Activated T-helper 1 cell treated with anti-CD3 and anti-CD28 coated beads, Interleukin-12 subunit alpha, Interleukin-12 subunit beta, Interleukin-2, Interleukin-4 antibody, amounts not matched to agents 30 ng/mL and 10 ng/mL and 1 ng/mL, durations not matched to agents 14 hours and 24 hours and 36 hours (primary cell): ENCODE results near the gene PLAU. TPM values are rescaled to one million over a fixed set of nuclear protein-coding genes. Genes with fewer than 3 reads are reported as not detected.
"Not testable (repeated sequence)": the region's sequence is repeated elsewhere in the genome, so short reads cannot be mapped to it uniquely, and the experiment has no call there.

Experiments
- DNase-seq: peaks from one replicate; pipeline ENCODE4 v3.0.0; 2021; ENCODE audit warnings: low spot score
- H3K27ac Mint-ChIP-seq: one replicate; pipeline ENCODE4 v1.8.0; 2021; ENCODE audit warnings: mild to moderate bottlenecking, mixed read lengths
- H3K27me3 Mint-ChIP-seq: one replicate; pipeline ENCODE4 v1.8.0; 2022; ENCODE audit warnings: mild to moderate bottlenecking, moderate library complexity, mixed read lengths; ENCODE audit not compliant: insufficient read depth
- H3K36me3 Mint-ChIP-seq: one replicate; pipeline ENCODE4 v1.8.0; 2021; ENCODE audit warnings: low read depth, mixed read lengths
- H3K4me1 Mint-ChIP-seq: one replicate; pipeline ENCODE4 v1.8.0; 2021; ENCODE audit warnings: low read depth, mixed read lengths
- H3K4me3 Mint-ChIP-seq: one replicate; pipeline ENCODE4 v1.8.0; 2021; ENCODE audit warnings: mild to moderate bottlenecking, moderate library complexity, mixed read lengths
- H3K9me3 Mint-ChIP-seq: one replicate; pipeline ENCODE4 v1.8.0; 2021; ENCODE audit warnings: mixed read lengths
- intact Hi-C: fragments of 100-400 bp; cut with micrococcal nuclease; formaldehyde crosslinking; loops from one replicate; pipeline ENCODE4 v1.15.1; 2024
- total RNA-seq: library from RNA; stranded (reverse); gene quantifications from 2 replicates; pipeline ENCODE4 v1.2.3, GENCODE V29; 2022

Gene PLAU
- total RNA-seq, 1 donor from 2014 or later, result 0.60 TPM

DNA sequence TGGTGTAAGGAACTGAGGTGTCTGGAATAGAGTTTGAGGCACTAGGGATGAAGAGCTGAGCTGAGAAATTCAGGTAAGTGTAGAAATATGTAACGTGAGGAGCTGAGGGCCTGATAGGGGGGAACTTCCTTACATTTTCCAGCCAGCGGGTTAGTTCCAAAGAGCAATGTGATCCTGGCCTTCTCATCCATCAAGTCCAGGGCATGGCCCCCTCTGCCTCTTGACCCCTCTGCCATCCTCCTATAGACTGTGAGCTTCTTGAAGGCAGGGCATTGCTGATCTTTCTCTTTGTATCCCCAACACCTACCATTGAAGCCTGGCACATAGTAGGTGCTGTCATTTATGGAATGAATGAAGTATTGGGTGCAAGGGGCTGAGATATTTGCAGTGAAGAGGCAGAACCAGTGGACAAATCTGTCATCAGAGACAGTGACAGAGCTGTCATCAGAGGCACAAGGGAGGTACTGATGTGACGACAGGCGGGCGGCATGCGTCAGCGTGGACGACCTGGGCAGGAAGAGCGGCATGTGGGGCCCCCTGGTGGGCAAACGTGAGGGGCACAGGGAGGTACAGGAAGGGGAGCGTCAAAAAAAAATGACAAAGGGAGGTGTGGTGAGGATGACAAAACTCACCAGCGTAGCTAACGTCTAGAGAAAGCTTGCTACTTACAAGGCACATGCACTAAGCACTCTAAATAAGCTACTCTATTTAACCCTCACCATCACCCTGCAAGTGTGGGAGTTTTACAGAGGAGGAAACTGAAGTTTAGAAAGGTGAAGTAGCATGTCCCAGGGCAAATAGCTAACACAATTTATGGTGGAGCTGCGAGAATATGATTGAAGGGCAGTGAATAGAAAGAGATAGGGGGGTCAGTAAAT, 31.4 kb upstream of the PLAU start:
- Mint-ChIP-seq H3K27me3 (peaks cover 16% of the 10 kb centered on the region), H3K36me3 (no peaks in the 10 kb centered on the region), H3K4me3 (no peak overlapping the region), H3K27ac (peak overlapping the region; percentile 53), H3K9me3 (no peaks in the 10 kb centered on the region), H3K4me1 (peaks cover 53% of the 10 kb centered on the region)
- DNase-seq, result peak; percentile 90
- intact Hi-C loops, result loop anchor here (1.0 to 10.0 kb wide), 10 partner anchors 30 to 1355 kb away; partner anchors contain the start of genes COMTD1, SEC24C, VCL and ZSWIM8

DNA sequence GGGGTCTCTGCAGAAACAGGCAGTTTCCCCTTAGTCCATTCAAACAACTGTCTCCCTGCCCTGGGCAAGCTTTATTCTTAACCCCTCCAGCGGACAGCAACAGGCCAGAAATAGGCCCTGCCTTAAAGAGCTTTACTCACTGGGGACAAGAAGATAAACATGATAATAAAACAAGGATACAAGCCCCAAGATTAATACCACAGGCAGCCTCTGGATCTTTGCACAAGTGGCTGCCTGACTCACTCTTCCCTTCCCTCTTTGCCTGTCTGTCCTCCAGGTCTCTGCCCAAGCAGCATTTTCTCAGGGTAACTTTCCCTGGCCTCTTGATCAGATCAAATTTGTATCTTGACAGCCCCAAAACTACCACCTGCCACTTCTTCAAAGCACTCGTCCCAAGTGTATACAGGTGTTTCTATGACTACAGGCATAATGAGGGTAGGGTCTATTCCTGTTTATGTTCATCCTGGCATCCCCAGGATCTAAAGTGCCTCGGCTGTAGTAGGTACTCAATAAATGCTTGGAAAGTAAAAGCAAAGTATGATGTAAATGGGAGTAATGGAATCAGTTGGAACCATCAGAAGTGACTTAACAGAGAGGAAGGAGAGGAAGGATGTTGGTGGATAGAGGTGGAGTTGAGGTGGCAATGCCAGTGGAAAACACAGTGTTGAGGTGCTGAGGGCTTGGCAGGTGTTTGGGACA, 29.6 kb upstream of the PLAU start:
- Mint-ChIP-seq H3K4me3 (no peak overlapping the region), H3K9me3 (no peaks in the 10 kb centered on the region), H3K27me3 (peaks cover 16% of the 10 kb centered on the region)

DNA sequence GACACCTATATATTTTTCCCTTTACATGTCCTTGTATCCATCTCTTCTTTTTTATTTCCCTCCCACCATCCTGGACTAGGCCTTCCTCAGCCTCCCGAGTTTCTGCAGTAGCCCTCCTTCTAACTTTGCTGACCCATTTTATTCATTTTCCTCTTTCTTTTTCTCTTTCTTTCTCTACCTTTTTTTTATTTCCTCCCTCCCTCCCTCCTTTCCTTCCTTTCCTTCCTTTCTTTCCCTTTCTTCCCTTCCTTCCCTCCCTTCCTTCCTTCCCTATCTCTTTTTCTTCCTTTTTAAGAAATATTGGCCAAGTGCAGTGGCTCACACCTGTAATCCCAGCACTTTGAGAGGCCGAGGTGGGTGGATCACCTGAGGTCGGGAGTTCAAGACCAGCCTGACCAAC, 26.9 kb upstream of the PLAU start:
- H3K4me3 Mint-ChIP-seq, result no peak overlapping the region
- intact Hi-C loops, result no loop called here
- H3K27me3 Mint-ChIP-seq, result peaks cover 9% of the 10 kb centered on the region
- DNase-seq, result no peak
- no peak overlapping the region for H3K27ac Mint-ChIP-seq
- no peaks in the 10 kb centered on the region for H3K9me3 Mint-ChIP-seq
- peaks cover 42% of the 10 kb centered on the region for H3K4me1 Mint-ChIP-seq
- no peaks in the 10 kb centered on the region for H3K36me3 Mint-ChIP-seq

More for the DNA sequence above, 29.6 kb upstream of the PLAU start:
- Mint-ChIP-seq H3K27ac (no peak overlapping the region), H3K4me1 (peaks cover 47% of the 10 kb centered on the region), H3K36me3 (no peaks in the 10 kb centered on the region)
- intact Hi-C loops, result no loop called here
- no peak for DNase-seq

DNA sequence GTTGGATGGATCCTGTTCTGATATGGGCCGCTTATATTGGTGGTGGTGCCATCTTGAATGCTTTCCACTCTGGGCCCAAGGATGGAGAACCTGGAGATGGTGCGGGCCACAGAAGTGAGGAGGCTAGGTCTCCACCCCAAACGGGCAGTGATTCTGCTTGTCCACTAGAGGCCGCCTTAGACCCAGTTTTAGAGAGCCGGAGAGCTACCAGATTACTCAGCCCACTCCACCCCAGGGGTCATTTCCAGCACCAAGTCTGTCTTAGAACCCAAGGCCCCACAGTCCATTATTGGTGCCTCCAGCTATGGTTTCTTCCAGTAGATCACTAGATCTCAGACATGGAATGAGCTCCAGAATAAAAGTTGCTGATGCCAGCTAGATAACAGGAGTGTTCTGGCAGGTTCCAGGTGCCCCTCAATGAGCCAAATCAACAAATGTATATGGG, 24.8 kb upstream of the PLAU start:
- H3K27ac Mint-ChIP-seq, result no peak overlapping the region

DNA sequence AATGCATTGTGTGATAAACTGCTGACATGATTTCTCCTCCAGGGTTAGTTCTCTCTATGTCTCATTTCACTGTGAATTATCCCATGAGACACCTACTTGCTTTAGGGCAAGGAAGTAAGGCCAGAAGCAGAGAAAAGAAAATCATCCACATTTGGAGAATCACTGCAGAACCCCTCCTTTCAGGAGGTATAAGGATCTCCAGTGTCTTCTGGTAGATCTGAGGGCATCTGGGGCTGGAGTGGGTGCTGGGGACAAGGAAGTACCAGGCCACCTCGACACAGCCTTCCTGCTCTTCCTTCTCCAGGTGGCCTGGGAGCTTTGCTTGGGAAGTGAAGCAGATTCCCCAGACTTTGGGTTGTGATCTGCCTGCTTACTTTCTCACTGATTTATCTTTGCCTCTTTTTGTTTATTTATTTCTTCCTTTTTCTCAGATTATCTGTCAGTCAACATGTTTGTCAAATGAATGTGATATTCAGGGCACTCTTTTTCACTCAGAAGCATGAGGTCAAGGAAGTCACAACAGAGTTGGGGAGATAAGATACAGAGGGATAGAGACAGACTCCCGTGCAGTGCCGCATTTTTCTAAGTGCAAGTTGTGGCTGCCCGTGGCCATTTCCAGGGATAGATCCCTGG, 24.2 kb upstream of the PLAU start:
- H3K9me3 Mint-ChIP-seq, result no peaks in the 10 kb centered on the region
- no peaks in the 10 kb centered on the region for H3K36me3 Mint-ChIP-seq
- peaks cover 4% of the 10 kb centered on the region for H3K27me3 Mint-ChIP-seq
- H3K4me1 Mint-ChIP-seq, result peaks cover 23% of the 10 kb centered on the region
- no peak overlapping the region for H3K4me3 Mint-ChIP-seq
- intact Hi-C loops, result loop anchor here (1.0 to 2.0 kb wide), 7 partner anchors 22 to 348 kb away; no protein-coding TSS in a partner anchor
- DNase-seq, result no peak
- H3K27ac Mint-ChIP-seq, result no peak overlapping the region

More for the DNA sequence above, 24.8 kb upstream of the PLAU start:
- Mint-ChIP-seq H3K4me3 (no peak overlapping the region), H3K4me1 (peaks cover 28% of the 10 kb centered on the region), H3K36me3 (no peaks in the 10 kb centered on the region), H3K9me3 (no peaks in the 10 kb centered on the region), H3K27me3 (peaks cover 7% of the 10 kb centered on the region)
- DNase-seq, result peak; percentile 49
- intact Hi-C loops, result loop anchor here (1.0 to 2.0 kb wide), 7 partner anchors 23 to 348 kb away; no protein-coding TSS in a partner anchor

DNA sequence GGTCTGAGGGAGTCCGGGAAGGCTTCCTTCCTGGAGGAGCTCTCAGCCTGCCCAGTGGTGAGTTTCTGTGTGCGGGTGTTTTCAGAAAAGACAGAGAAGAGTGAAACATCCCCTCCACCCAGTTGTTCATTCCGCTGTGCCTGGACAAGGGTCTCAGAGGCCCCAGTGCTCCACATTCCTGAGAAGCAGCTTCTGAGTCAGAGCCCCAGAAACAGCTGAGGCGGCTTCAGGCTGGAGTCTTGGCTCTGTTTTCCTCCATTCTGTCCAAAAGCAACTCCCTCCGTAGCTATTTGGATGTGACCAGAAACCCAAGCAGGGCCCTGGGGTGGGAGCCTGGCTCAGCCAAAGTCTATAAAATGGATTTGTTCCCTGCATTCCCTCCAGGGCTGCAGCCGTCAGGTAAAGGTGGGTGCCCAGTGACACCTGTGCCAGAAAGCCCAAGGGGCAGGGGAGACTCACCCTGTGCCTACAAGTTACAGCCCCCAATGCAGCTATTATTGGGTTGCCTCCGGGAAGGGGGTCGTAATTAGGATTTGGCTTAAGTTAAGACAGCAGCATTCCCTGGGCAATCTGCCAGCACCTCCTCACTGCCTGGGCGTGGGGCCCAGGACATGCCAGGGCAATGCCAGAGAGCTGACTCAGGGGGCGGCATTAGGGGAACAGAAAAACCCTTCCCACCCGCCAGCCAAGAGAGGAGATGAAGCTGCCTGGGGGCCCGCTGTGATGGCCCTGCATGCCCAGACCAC, 23.5 kb upstream of the PLAU start:
- Mint-ChIP-seq H3K4me1 (peaks cover 23% of the 10 kb centered on the region), H3K4me3 (no peak overlapping the region), H3K27ac (no peak overlapping the region), H3K36me3 (no peaks in the 10 kb centered on the region), H3K9me3 (no peaks in the 10 kb centered on the region), H3K27me3 (peaks cover 4% of the 10 kb centered on the region)
- DNase-seq, result no peak
- intact Hi-C loops, result loop anchor here (2.0 kb wide), 2 partner anchors 21 to 169 kb away; no protein-coding TSS in a partner anchor

DNA sequence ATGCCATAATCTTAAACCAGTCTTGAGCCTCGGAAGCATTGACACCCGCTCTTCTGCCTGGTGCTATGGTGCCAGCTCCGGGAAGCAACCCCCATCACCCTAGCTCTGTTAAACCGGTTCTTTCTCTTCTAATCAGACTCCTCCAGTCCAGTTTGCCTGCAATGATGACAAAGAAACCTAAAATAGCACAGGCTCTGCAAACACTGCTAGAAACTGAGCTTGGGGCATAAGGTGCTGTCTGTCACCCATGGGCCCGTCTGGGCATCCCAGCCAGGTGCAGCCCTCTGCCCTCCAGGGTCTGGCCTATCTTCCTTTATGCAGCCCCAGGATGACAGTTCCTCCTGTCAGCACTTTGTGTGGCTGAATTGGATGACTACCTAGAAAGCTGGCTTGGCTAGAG, 22.4 kb upstream of the PLAU start:
- Mint-ChIP-seq H3K9me3 (no peaks in the 10 kb centered on the region), H3K4me1 (peaks cover 23% of the 10 kb centered on the region), H3K27ac (no peak overlapping the region), H3K36me3 (no peaks in the 10 kb centered on the region), H3K27me3 (peaks cover 6% of the 10 kb centered on the region), H3K4me3 (no peak overlapping the region)
- intact Hi-C loops, result no loop called here
- no peak for DNase-seq

DNA sequence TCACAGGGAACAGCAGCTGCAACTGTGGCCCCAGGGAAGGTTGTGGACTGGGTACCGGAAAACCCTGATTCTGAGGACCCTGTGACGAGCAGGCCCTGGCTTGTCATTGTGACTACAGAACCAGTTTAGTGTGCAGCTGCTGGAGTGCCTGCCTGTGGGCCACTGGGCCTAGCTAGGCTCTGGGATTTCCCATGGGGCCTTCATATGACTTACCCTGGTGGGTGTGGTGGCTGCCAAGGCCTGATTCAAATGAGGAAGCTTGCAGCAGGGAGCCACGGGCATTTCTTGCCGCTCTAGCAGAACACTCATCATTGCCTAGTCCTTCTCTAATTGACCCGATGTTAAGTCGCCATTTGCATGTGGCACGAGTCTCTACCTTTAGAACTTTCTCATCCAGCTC, 21.9 kb upstream of the PLAU start:
- Mint-ChIP-seq H3K27ac (no peak overlapping the region), H3K4me1 (peaks cover 25% of the 10 kb centered on the region), H3K4me3 (no peak overlapping the region), H3K9me3 (no peaks in the 10 kb centered on the region), H3K27me3 (peaks cover 5% of the 10 kb centered on the region), H3K36me3 (no peaks in the 10 kb centered on the region)
- DNase-seq, result no peak
- intact Hi-C loops, result no loop called here

DNA sequence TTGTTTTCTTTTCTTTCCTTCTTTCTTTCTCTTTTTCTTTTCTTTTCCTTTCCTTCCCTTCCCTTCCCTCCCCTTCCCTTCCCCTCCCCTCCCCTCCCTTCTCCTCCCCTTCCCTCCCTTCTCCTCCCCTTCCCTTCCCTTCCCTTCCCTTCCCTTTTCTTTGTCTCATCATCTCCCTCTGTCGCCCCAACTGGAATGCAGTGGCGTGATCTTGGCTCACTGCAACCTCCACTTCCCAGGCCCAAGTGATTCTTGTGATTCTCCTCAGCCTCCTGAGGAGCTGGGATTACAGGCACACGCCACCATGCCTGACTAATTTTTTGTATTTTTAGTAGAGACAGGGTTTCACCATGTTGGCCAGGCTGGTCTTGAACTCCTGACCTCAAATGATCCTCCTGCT, 21.5 kb upstream of the PLAU start:
- intact Hi-C loops, result not testable (repeated sequence)

DNA sequence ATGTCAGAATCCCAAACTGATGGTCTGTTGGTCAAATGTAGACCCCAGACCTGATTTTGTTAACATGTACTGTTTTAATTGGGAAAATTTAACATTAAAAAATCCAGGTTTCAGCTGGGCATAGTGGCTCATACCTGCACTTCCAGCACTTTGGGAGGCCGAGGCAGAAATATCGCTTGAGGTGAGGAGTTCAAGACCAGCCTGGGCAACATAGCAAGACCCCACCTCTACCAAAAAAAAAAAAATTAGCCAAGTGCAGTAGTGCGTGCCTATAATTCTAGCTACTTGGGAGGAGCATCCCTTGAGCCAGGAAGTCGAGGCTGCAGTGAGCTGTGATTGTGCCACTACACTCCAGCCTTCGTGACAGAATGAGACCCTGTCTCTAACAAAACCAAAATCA, 20.7 kb upstream of the PLAU start:
- H3K9me3 Mint-ChIP-seq, result no peaks in the 10 kb centered on the region
- H3K27me3 Mint-ChIP-seq, result peaks cover 5% of the 10 kb centered on the region
- H3K4me3 Mint-ChIP-seq, result no peak overlapping the region
- H3K36me3 Mint-ChIP-seq, result no peaks in the 10 kb centered on the region
- intact Hi-C loops, result no loop called here
- H3K4me1 Mint-ChIP-seq, result peaks cover 33% of the 10 kb centered on the region
- H3K27ac Mint-ChIP-seq, result no peak overlapping the region
- DNase-seq, result no peak

More for the DNA sequence above, 21.5 kb upstream of the PLAU start:
- not testable (repeated sequence) for H3K36me3 Mint-ChIP-seq, H3K4me3 Mint-ChIP-seq, H3K27ac Mint-ChIP-seq, H3K9me3 Mint-ChIP-seq, DNase-seq, H3K27me3 Mint-ChIP-seq
- peaks cover 29% of the 10 kb centered on the region for H3K4me1 Mint-ChIP-seq

DNA sequence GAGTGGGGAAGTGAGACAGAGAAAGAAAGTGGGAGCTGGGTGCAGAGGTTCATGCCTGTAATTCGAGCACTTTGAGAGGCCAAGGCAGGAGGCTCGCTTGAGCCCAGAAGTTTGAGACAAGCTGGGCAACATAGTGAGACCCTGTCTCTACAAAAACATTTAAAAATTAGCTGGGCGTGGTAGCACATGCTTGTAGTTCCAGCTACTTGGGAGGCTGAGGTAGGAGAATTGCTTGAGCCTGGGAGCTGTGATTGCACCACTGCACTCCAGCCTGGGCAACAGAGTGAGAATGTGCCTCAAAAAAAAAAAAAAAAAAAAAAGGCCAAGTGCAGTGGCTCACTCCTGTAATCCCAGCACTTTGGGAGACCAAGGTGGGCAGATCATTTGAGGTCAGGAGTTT, 20.1 kb upstream of the PLAU start:
- H3K27me3 Mint-ChIP-seq, H3K27ac Mint-ChIP-seq, H3K36me3 Mint-ChIP-seq, H3K4me3 Mint-ChIP-seq, intact Hi-C loops, DNase-seq, H3K9me3 Mint-ChIP-seq: not testable (repeated sequence)
- H3K4me1 Mint-ChIP-seq, result peaks cover 31% of the 10 kb centered on the region

DNA sequence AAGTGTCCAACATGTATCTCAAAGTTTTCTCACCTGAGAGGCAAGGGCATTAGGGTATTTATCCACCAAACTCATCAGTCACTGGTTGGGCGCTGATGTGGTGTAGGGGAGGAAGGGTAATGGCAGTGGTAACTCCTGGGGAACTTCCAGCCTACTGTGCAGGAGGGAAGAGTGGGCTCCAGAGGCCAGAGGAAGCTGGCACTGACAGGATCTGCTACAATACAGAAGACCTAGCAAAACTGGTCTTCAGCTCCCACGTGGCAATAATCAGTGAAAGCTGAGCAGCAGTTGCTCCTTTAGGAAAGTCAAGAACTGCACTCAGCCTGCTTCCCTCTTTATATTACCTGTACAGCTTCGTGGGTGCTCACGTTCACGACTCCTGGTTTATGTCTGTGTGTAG, 19.4 kb upstream of the PLAU start:
- Mint-ChIP-seq H3K9me3 (no peaks in the 10 kb centered on the region), H3K36me3 (no peaks in the 10 kb centered on the region), H3K4me3 (no peak overlapping the region), H3K4me1 (peaks cover 24% of the 10 kb centered on the region), H3K27ac (no peak overlapping the region), H3K27me3 (peaks cover 5% of the 10 kb centered on the region)
- DNase-seq, result no peak
- intact Hi-C loops, result no loop called here
